ENCODE results near the gene PCDHA9.

GRCh38 chr5:140806834-140807775 is 41.1 kb upstream of the PCDHA9 start, which contains the start of gene PCDHA4:
- no peak for TF ChIP-seq CTCF (IDR thresholded peaks at IDR 0.05; ENCODE audit: low read depth, low read length, missing input control)
- no peak for TF ChIP-seq GABPA (IDR thresholded peaks at IDR 0.05 in 1 of 2, conservative IDR thresholded peaks at IDR 0.05 in 1 of 2)
- no peak for TF ChIP-seq RAD21 (IDR thresholded peaks at IDR 0.05)
- TF ChIP-seq JUND (IDR thresholded peaks at IDR 0.05), result no peak
- TF ChIP-seq ATF3 (IDR thresholded peaks at IDR 0.05), result no peak
- no peak for TF ChIP-seq TAF1 (conservative IDR thresholded peaks at IDR 0.05)
- no peak for TF ChIP-seq YY1 (IDR thresholded peaks at IDR 0.05)
- TF ChIP-seq SP1 (IDR thresholded peaks at IDR 0.05), result no peak
- no peak for TF ChIP-seq NR2F2 (IDR thresholded peaks at IDR 0.05)
- no peak for TF ChIP-seq MAX (IDR thresholded peaks at IDR 0.05)

Data from liver (tissue), 3 donors.